GM19238 (cell line): ENCODE results near the gene HTT-AS.
A peak's percentile ranks its signal among the peaks of the same experiment; 100 is the strongest.
"Not testable (repeated sequence)": the region's sequence is repeated elsewhere in the genome, so short reads cannot be mapped to it uniquely, and the experiment has no call there.

Source experiments
- DNase-seq: peaks from one replicate; pipeline ENCODE4 v3.0.0; 2011; ENCODE audit warnings: low spot score; ENCODE audit not compliant: insufficient read length

The HTT-AS gene

GRCh38 chr4:3074078-3074845 is at the start of gene HTT-AS, which contains the start of gene HTT:
TSS of gene HTT-AS (minus strand) at chr4:3074538.
TSS of gene HTT (plus strand) at chr4:3074681. CDS start at chr4:3074826, 145 bp downstream.
- DNase-seq = peak; percentile 81

GRCh38 chr4:3123181-3123671 is 48.9 kb upstream of the HTT-AS start:
- DNase-seq = no peak

GRCh38 chr4:3122081-3122563 is 47.8 kb upstream of the HTT-AS start:
- no peak for DNase-seq

- no peak for DNase-seq
Measured at GRCh38 chr4:3121596-3121995, 47.3 kb upstream of the HTT-AS start.

GRCh38 chr4:3121110-3121509 is 46.8 kb upstream of the HTT-AS start:
- DNase-seq = no peak

- DNase-seq = no peak
Measured at GRCh38 chr4:3119464-3119863, 45.1 kb upstream of the HTT-AS start.

GRCh38 chr4:3118312-3118711 is 44.0 kb upstream of the HTT-AS start:
- DNase-seq = no peak

GRCh38 chr4:3116955-3117354 is 42.6 kb upstream of the HTT-AS start:
- no peak for DNase-seq

- no peak for DNase-seq
Measured at GRCh38 chr4:3115637-3116270, 41.4 kb upstream of the HTT-AS start.

GRCh38 chr4:3114377-3114776 is 40.0 kb upstream of the HTT-AS start:
- no peak for DNase-seq

GRCh38 chr4:3112609-3113469 is 38.5 kb upstream of the HTT-AS start:
- DNase-seq = no peak

- DNase-seq = no peak
Measured at GRCh38 chr4:3112201-3112600, 37.9 kb upstream of the HTT-AS start.

- DNase-seq = no peak
Measured at GRCh38 chr4:3111461-3111860, 37.1 kb upstream of the HTT-AS start.

GRCh38 chr4:3108211-3108610 is 33.9 kb upstream of the HTT-AS start:
- no peak for DNase-seq

GRCh38 chr4:3107691-3108121 is 33.4 kb upstream of the HTT-AS start:
- DNase-seq = no peak

- no peak for DNase-seq
Measured at GRCh38 chr4:3107271-3107670, 32.9 kb upstream of the HTT-AS start.

- peak; percentile 84 for DNase-seq
Measured at GRCh38 chr4:3106339-3107186, 32.2 kb upstream of the HTT-AS start.

- no peak for DNase-seq
Measured at GRCh38 chr4:3098346-3098745, 24.0 kb upstream of the HTT-AS start.

GRCh38 chr4:3096202-3096601 is 21.9 kb upstream of the HTT-AS start:
- no peak for DNase-seq

GRCh38 chr4:3094701-3095100 is 20.4 kb upstream of the HTT-AS start:
- DNase-seq = not testable (repeated sequence)

- DNase-seq = no peak
Measured at GRCh38 chr4:3091464-3091863, 17.1 kb upstream of the HTT-AS start.
